H9 (cell line): Measurements from ENCODE around the gene MERTK. TPM values are rescaled to one million over a fixed set of nuclear protein-coding genes. Genes with fewer than 3 reads are reported as not detected.

ENCODE experiments used
- DNase-seq: peaks from one replicate; pipeline ENCODE4 v3.0.0-alpha.2; 2017
- H2AFZ ChIP-seq: one replicate; pipeline ENCODE4 v1.6.1; 2013; ENCODE audit warnings: mild to moderate bottlenecking, low read length, control low read depth, moderate library complexity
- H2AK5ac ChIP-seq: 2 replicates; pipeline ENCODE4 v1.6.1; 2013; ENCODE audit warnings: low read length, control low read depth, mixed read lengths; ENCODE audit not compliant: insufficient read length
- H2BK120ac ChIP-seq: one replicate; pipeline ENCODE4 v1.6.1; 2013; ENCODE audit warnings: low read depth, mild to moderate bottlenecking, low read length, control low read depth, inconsistent platforms; ENCODE audit not compliant: poor library complexity, severe bottlenecking
- H2BK12ac ChIP-seq: 2 replicates; pipeline ENCODE4 v1.6.1; 2013; ENCODE audit warnings: low read length, control low read depth, mixed read lengths, low read depth; ENCODE audit not compliant: insufficient read length
- H2BK15ac ChIP-seq: 2 replicates; pipeline ENCODE4 v1.6.1; 2013; ENCODE audit warnings: low read depth, low read length, control low read depth
- H2BK20ac ChIP-seq: one replicate; pipeline ENCODE4 v1.6.1; 2013; ENCODE audit warnings: low read depth, mild to moderate bottlenecking, low read length, control low read depth, inconsistent platforms; ENCODE audit not compliant: poor library complexity, severe bottlenecking
- H2BK5ac ChIP-seq: 2 replicates; pipeline ENCODE4 v1.6.1; 2013; ENCODE audit warnings: low read length, control low read depth, mixed read lengths; ENCODE audit not compliant: insufficient read length
- H3K14ac ChIP-seq: 2 replicates; pipeline ENCODE4 v1.6.1; 2013; ENCODE audit warnings: low read length, control low read depth; ENCODE audit not compliant: insufficient read depth
- H3K18ac ChIP-seq: 2 replicates; pipeline ENCODE4 v1.6.1; 2013; ENCODE audit warnings: low read depth, mild to moderate bottlenecking, mixed read lengths, low read length, control low read depth; ENCODE audit not compliant: insufficient read length
- H3K23ac ChIP-seq: 2 replicates; pipeline ENCODE4 v1.6.1; 2013; ENCODE audit warnings: low read length, control low read depth, mixed read lengths, low read depth; ENCODE audit not compliant: insufficient read length
- H3K23me2 ChIP-seq: 2 replicates; pipeline ENCODE4 v1.6.1; 2013; ENCODE audit warnings: low read depth, mild to moderate bottlenecking, mixed read lengths, low read length, control low read depth; ENCODE audit not compliant: insufficient read length, poor library complexity, severe bottlenecking
- H3K27ac ChIP-seq: 2 replicates; pipeline ENCODE4 v1.5.1; 2013; ENCODE audit warnings: low read length, control low read depth, mixed read lengths, low read depth; ENCODE audit not compliant: insufficient read length
- H3K27me3 ChIP-seq: 2 replicates; pipeline ENCODE4 v1.6.1; 2013; ENCODE audit warnings: low read length, control low read depth, inconsistent platforms; ENCODE audit not compliant: insufficient read depth
- H3K4ac ChIP-seq: 2 replicates; pipeline ENCODE4 v1.6.1; 2013; ENCODE audit warnings: low read depth, mild to moderate bottlenecking, control low read depth, inconsistent platforms, low read length, moderate library complexity
- H3K4me1 ChIP-seq: 2 replicates; pipeline ENCODE4 v1.6.1; 2013; ENCODE audit warnings: low read length, control low read depth, inconsistent platforms; ENCODE audit not compliant: insufficient read depth
- H3K4me2 ChIP-seq: 2 replicates; pipeline ENCODE4 v1.6.1; 2013; ENCODE audit warnings: low read length, control low read depth, mixed read lengths; ENCODE audit not compliant: insufficient read length, insufficient read depth
- H3K56ac ChIP-seq: 2 replicates; pipeline ENCODE4 v1.6.1; 2013; ENCODE audit warnings: low read depth, mild to moderate bottlenecking, mixed read lengths, low read length, control low read depth; ENCODE audit not compliant: insufficient read length
- H3K79me1 ChIP-seq: 2 replicates; pipeline ENCODE4 v1.6.1; 2013; ENCODE audit warnings: low read depth, mild to moderate bottlenecking, moderate library complexity, low read length, control low read depth, inconsistent platforms; ENCODE audit not compliant: insufficient read depth, poor library complexity, severe bottlenecking
- H3K79me2 ChIP-seq: 2 replicates; pipeline ENCODE4 v1.6.1; 2013; ENCODE audit warnings: low read length, control low read depth, inconsistent platforms; ENCODE audit not compliant: insufficient read depth
- H3K9ac ChIP-seq: 2 replicates; pipeline ENCODE4 v1.6.1; 2013; ENCODE audit warnings: low read length, control low read depth, mixed read lengths; ENCODE audit not compliant: insufficient read length; ENCODE audit errors: extremely low read depth
- H3K9me3 ChIP-seq: one replicate; pipeline ENCODE4 v1.6.1; 2013; ENCODE audit warnings: low read depth, low read length, inconsistent platforms; ENCODE audit not compliant: control insufficient read depth
- H3T11ph ChIP-seq: one replicate; pipeline ENCODE4 v1.6.1; 2013; ENCODE audit warnings: mild to moderate bottlenecking, low read length, control low read depth, inconsistent platforms
- H4K20me1 ChIP-seq: one replicate; pipeline ENCODE4 v1.6.1; 2013; ENCODE audit not compliant: control insufficient read depth, insufficient read length, insufficient read depth
- H4K5ac ChIP-seq: 2 replicates; pipeline ENCODE4 v1.6.1; 2013; ENCODE audit warnings: low read depth, mild to moderate bottlenecking, mixed read lengths, low read length, control low read depth; ENCODE audit not compliant: insufficient read length
- H4K8ac ChIP-seq: replicated peaks from 2 replicates; pipeline ENCODE4 v1.6.1; 2013; ENCODE audit warnings: low read length, control low read depth, mixed read lengths, low read depth; ENCODE audit not compliant: insufficient read length
- H4K91ac ChIP-seq: 2 replicates; pipeline ENCODE4 v1.6.1; 2013; ENCODE audit warnings: low read depth, mild to moderate bottlenecking, moderate library complexity, mixed read lengths, low read length, control low read depth; ENCODE audit not compliant: insufficient read length
- H3K27ac Mint-ChIP-seq, 3 experiments: 2 replicates in 2 of 3; 3 replicates in 1 of 3; pipeline ENCODE4 v1.8.0; 2020 to 2021; ENCODE audit warnings: mixed read lengths in 3 of 3, mild to moderate bottlenecking in 1 of 3, moderate library complexity in 1 of 3
- H3K27me3 Mint-ChIP-seq: 2 replicates; pipeline ENCODE4 v1.8.0; 2021; ENCODE audit warnings: low read depth, mild to moderate bottlenecking, moderate library complexity, mixed read lengths
- H3K36me3 Mint-ChIP-seq, 3 experiments: 2 replicates in 2 of 3; 3 replicates in 1 of 3; pipeline ENCODE4 v1.8.0; 2020 to 2021; ENCODE audit warnings: low read depth in 3 of 3, mixed read lengths in 3 of 3; ENCODE audit not compliant: insufficient read depth in 1 of 3
- H3K4me1 Mint-ChIP-seq, 2 experiments: 2 replicates each; pipeline ENCODE4 v1.8.0; 2020; ENCODE audit warnings: mixed read lengths in 2 of 2
- H3K4me3 Mint-ChIP-seq, 2 experiments: 2 replicates in 1 of 2; 3 replicates in 1 of 2; pipeline ENCODE4 v1.8.0; 2020 to 2021; ENCODE audit warnings: mild to moderate bottlenecking in 2 of 2, mixed read lengths in 2 of 2, moderate library complexity in 1 of 2
- H3K9me3 Mint-ChIP-seq, 2 experiments: 2 replicates in 1 of 2; 3 replicates in 1 of 2; pipeline ENCODE4 v1.8.0; 2020; ENCODE audit warnings: mild to moderate bottlenecking in 2 of 2, mixed read lengths in 2 of 2, moderate library complexity in 1 of 2
- CTCF ChIP-seq: fragments of 200-600 bp; sonication (generic); conservative IDR thresholded peaks from 3 replicates; pipeline ENCODE4 v1.8.0; 2021; ENCODE audit warnings: antibody characterized with exemption, mild to moderate bottlenecking
- WGBS: extraction: QIAGEN DNeasy Blood & Tissue Kit; methylation state at CpG from one replicate; pipeline ENCODE4 v1.1.7; 2013; ENCODE audit warnings: missing lambda C conversion rate, low lambda C conversion rate, mixed read lengths; ENCODE audit not compliant: insufficient read length; ENCODE audit errors: extremely low coverage; 5-methylcytosine and 5-hydroxymethylcytosine counted together
- total RNA-seq: library from RNA; stranded (reverse); gene quantifications from 2 replicates; pipeline ENCODE4 v1.2.1, GENCODE V29; 2021

Gene MERTK
- total RNA-seq, 1 experiment from 2014 or later, result 4.8 TPM

GRCh38 chr2:111984213-111984604 is 85.8 kb downstream of the MERTK start:
- Histone ChIP-seq H3K23me2 (no peaks in the 10 kb centered on the region), H4K20me1 (no peaks in the 10 kb centered on the region), H3K79me2 (no peaks in the 10 kb centered on the region), H3K4me2 (no peak overlapping the region), H3K79me1 (no peaks in the 10 kb centered on the region), H3T11ph (no peak overlapping the region), H3K18ac (no peak overlapping the region), H2BK15ac (no peak overlapping the region), H3K9ac (no peak overlapping the region), H2BK12ac (no peak overlapping the region), H3K9me3 (no peaks in the 10 kb centered on the region), H2AK5ac (no peak overlapping the region), H4K8ac (no peak overlapping the region), H3K4ac (no peak overlapping the region), H3K27me3 (no peaks in the 10 kb centered on the region), H3K23ac (no peak overlapping the region), H3K4me1 (no peaks in the 10 kb centered on the region), H3K56ac (no peak overlapping the region), H3K27ac (no peak overlapping the region), H4K91ac (no peak overlapping the region), H2BK20ac (no peak overlapping the region), H2AFZ (no peak overlapping the region), H3K14ac (no peak overlapping the region), H2BK120ac (no peak overlapping the region), H2BK5ac (no peak overlapping the region), H4K5ac (no peak overlapping the region)
- no peaks in the 10 kb centered on the region for H3K9me3 Mint-ChIP-seq
- no peak for DNase-seq
- no peak for TF ChIP-seq CTCF
- no peak overlapping the region for H3K4me3 Mint-ChIP-seq
- peaks cover 0 to 15% (median 3%) of the 10 kb centered on the region in 3 experiments; a peak in 4 of 7 replicates for H3K36me3 Mint-ChIP-seq
- no peaks in the 10 kb centered on the region; the same call in 1 of the 2 replicates for H3K27me3 Mint-ChIP-seq
- no CpG with 5 or more reads among the region's 4 CpGs for WGBS
- peak overlapping the region in 1 of 3 experiments; percentile 17; a peak in 2 of 7 replicates for H3K27ac Mint-ChIP-seq
- H3K4me1 Mint-ChIP-seq, result peaks cover 12 to 15% of the 10 kb centered on the region in 2 experiments
